ENCODE data around the gene TSPO. TPM values are rescaled to one million over a fixed set of nuclear protein-coding genes. Genes with fewer than 3 reads are reported as not detected.

TSPO gene
- total and polyA plus RNA-seq, 7 donors: 35.8 to 148 (median 69.9) TPM

GRCh38 chr22:43181321-43182076 lies 30.1 kb downstream of the TSPO start:
- no peak overlapping the region for H3K27ac ChIP-seq
- WGBS, 3 donors: 92 to 93% (median 92%) methylated on average over 12 to 13 of the region's 13 CpGs

GRCh38 chr22:43182118-43182517 lies 30.8 kb downstream of the TSPO start:
- DNase-seq: no peak
- Histone ChIP-seq H3K4me3 (no peak overlapping the region), H3K27ac (no peak overlapping the region), H3K4me1 (peaks cover 5% of the 10 kb centered on the region), H3K9me3 (no peaks in the 10 kb centered on the region), H3K27me3 (ENCODE audit: insufficient read depth in 3 of 3, low read length in 2 of 3) (no peaks in the 10 kb centered on the region), H3K36me3 (ENCODE audit: insufficient read depth in 1 of 2, low read depth in 1 of 2) (peaks cover 3 to 47% of the 10 kb centered on the region in 2 donors)
- TF ChIP-seq CTCF (IDR thresholded peaks at IDR 0.05): no peak
- no peak for ATAC-seq
- intact Hi-C loops (cut with DNase I): no loop called here
- WGBS, 3 donors: 93 to 95% (median 94%) methylated on average over 10 of the region's 10 CpGs

More at GRCh38 chr22:43181321-43182076, 30.1 kb downstream of the TSPO start:
- no peak overlapping the region for H3K4me3 ChIP-seq
- H3K27me3 ChIP-seq (ENCODE audit: insufficient read depth in 3 of 3, low read length in 2 of 3): no peaks in the 10 kb centered on the region
- peaks cover 5% of the 10 kb centered on the region for H3K4me1 ChIP-seq
- no peak for ATAC-seq
- no peak for TF ChIP-seq CTCF (IDR thresholded peaks at IDR 0.05)
- peaks cover 3 to 53% of the 10 kb centered on the region in 2 donors for H3K36me3 ChIP-seq (ENCODE audit: insufficient read depth in 1 of 2, low read depth in 1 of 2)
- intact Hi-C loops (cut with DNase I): no loop called here
- no peak for DNase-seq
- no peaks in the 10 kb centered on the region for H3K9me3 ChIP-seq

GRCh38 chr22:43182726-43183125 lies 31.4 kb downstream of the TSPO start:
- Histone ChIP-seq H3K9me3 (no peaks in the 10 kb centered on the region), H3K27ac (no peak overlapping the region), H3K4me3 (no peak overlapping the region), H3K4me1 (peaks cover 5% of the 10 kb centered on the region), H3K36me3 (ENCODE audit: insufficient read depth in 1 of 2, low read depth in 1 of 2) (peaks cover 3 to 41% of the 10 kb centered on the region in 2 donors), H3K27me3 (ENCODE audit: insufficient read depth in 3 of 3, low read length in 2 of 3) (no peaks in the 10 kb centered on the region)
- no peak for ATAC-seq
- DNase-seq: no peak
- TF ChIP-seq CTCF (IDR thresholded peaks at IDR 0.05): no peak
- 94 to 96% (median 94%) methylated on average over 17 of the region's 17 CpGs for WGBS, 3 donors
- intact Hi-C loops (cut with DNase I): no loop called here

GRCh38 chr22:43183496-43184277 lies 32.3 kb downstream of the TSPO start:
- intact Hi-C loops (cut with DNase I): no loop called here
- Histone ChIP-seq H3K4me1 (peaks cover 5% of the 10 kb centered on the region), H3K27me3 (ENCODE audit: insufficient read depth in 3 of 3, low read length in 2 of 3) (no peaks in the 10 kb centered on the region), H3K9me3 (no peaks in the 10 kb centered on the region), H3K36me3 (ENCODE audit: insufficient read depth in 1 of 2, low read depth in 1 of 2) (peaks cover 3 to 35% of the 10 kb centered on the region in 2 donors), H3K27ac (no peak overlapping the region), H3K4me3 (no peak overlapping the region)
- WGBS, 3 donors: 81 to 85% (median 84%) methylated on average over 12 of the region's 12 CpGs
- ATAC-seq (no peak), DNase-seq (no peak)
- no peak for TF ChIP-seq CTCF (IDR thresholded peaks at IDR 0.05)

Measured in psoas muscle (tissue), 8 donors.